CMK (cell line): ENCODE data around the gene RCVRN.

ENCODE experiments used
- DNase-seq: peaks from one replicate; pipeline ENCODE4 v3.0.0-alpha.2; 2010; ENCODE audit warnings: low read depth

Gene RCVRN

GRCh38 chr17:9898812-9899211, 6.3 kb downstream of the RCVRN start:
- no peak for DNase-seq

GRCh38 chr17:9897372-9897968, 7.6 kb downstream of the RCVRN start:
- DNase-seq: no peak

- no peak for DNase-seq
Observed at GRCh38 chr17:9895923-9896322, 9.1 kb downstream of the RCVRN start.

DNA sequence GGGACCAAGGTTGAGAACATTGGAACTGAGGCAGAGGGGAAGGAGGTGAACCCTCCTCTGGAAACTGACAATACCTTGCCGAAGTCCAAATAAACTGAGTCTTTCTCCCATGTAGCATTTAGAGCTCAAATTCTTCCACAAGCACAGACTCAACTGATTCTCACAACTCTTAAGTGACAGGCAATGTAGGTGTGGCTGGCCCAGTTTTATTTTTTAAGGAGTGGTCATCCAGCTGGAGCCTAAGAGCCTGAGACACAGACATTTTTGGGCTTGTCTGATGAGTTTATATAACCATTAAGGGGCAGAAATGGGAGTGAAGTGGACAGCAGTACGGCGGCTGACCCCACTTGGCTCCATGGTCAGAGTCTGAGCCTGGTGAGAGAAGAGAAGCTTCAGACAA, 10.8 kb downstream of the RCVRN start:
- no peak for DNase-seq

DNA sequence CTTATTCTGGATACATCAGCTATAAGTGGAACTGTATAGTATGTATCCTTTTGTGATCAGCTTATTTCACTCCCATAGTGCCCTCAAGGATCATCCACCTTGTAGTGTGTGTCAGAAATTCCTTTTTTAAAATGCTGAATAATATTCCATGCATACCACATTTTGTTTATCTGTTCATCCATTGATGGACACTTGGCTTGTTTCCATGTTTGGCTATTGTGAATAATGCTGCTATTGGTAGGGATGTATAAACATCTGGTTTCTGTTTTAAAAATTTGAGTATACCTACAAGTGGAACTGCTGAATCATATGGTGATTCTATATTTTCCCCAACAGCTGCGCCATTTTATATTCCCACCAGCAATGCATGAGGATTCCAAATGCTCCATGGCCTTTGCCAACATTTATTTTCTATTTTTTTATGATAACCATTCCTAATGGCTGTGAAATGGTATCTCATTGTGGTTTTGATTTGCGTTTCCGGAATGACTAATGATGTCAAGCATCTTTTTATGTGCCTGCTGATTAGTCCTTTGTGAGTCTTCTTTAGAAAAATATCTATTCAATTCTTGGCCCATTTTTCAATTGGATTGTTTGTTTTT, 11.6 kb downstream of the RCVRN start:
- DNase-seq: no peak

GRCh38 chr17:9890124-9890523, 14.9 kb downstream of the RCVRN start:
- no peak for DNase-seq

DNA sequence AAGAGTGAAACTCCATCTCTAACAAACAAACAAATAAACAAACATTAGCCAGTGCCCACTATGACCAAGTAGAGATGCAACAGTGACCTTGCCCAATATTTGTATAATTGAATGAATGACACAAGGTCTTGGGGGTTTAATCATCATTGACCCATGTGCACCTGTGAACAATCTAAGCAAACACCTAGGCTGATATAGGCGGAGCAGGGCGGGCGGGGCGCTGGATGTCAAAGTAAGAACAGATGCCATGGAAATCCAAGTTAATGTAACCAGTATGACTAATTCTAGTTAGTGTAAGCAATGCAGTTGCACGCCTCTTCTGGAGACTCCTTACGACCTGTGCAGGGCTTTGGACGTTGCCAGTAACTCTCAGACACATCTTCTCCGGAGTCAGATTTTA, 17.6 kb downstream of the RCVRN start:
- DNase-seq: no peak

DNA sequence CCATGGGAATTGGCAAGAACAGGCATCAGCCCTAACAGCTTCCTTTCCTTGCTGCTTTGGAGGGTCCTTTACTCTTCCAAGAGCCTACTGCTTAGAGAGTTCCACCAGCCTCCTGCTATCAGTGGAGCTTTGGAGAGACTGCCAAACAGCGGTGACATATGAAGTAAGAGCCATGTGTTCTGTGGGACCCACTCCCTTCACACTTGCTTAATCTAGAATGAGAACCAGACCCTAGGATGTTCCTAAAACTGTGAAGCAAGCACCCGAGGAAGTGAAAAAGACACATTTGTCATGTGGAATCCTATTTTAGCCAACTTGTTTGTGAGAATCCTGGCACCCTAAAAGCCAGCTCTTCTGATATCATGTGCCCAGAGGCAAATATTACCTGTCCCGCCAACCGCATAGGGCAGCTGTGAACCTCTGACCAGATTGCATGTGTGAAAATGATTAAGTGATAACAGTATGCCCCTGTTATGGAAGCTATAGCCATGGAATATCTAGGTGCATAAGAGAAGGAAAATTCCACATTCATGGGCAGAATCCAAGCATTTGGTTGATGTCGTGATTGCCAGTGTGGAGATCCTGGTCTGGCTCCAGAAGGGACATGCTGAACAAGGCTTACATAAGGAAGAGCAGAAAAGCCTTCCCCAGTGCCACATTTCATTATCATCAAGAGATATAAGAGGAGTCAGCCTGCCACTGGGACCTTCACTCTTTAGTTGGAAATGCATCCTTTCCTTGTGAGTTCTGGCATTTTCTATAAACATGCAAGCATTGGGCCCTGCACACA, 18.7 kb downstream of the RCVRN start:
- no peak for DNase-seq

DNA sequence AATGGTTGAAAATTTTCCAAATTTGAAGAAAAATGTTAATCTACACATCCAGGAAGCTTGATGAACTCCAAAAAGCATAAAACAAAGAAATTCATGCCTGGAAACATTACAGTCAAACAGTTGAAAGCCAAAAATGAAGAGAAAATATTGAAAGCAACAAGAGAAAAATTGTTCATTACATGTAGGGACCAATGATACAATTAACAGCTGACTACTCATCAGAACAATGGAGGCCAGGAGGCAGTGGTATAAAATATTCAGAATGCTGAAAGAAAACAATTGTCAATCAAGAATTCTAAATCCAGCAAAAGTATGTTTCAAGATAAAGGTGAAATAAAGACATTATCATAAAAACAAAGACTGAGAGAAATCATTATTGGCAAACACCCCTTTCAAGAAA, 21.6 kb downstream of the RCVRN start:
- no peak for DNase-seq

DNA sequence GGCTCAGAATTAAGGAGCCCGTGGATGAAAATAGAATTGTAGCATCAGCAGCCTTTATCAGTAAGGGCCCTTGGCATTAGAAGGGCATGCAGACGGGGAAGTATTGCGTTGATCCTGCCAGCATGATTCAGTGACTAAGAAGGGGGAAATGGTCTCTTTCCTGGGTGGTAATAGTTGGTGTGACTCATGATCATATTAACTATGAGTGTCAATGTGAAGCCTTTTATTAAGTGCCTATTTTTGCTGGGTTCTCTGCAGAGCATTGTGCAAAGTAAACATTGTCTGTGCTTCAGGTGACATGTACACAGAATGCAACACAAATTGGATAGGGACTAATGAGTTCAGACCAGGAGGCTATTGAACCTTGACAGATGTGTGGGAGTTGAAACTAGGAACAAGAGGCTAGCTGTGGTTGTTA, 24.5 kb downstream of the RCVRN start:
- no peak for DNase-seq

DNA sequence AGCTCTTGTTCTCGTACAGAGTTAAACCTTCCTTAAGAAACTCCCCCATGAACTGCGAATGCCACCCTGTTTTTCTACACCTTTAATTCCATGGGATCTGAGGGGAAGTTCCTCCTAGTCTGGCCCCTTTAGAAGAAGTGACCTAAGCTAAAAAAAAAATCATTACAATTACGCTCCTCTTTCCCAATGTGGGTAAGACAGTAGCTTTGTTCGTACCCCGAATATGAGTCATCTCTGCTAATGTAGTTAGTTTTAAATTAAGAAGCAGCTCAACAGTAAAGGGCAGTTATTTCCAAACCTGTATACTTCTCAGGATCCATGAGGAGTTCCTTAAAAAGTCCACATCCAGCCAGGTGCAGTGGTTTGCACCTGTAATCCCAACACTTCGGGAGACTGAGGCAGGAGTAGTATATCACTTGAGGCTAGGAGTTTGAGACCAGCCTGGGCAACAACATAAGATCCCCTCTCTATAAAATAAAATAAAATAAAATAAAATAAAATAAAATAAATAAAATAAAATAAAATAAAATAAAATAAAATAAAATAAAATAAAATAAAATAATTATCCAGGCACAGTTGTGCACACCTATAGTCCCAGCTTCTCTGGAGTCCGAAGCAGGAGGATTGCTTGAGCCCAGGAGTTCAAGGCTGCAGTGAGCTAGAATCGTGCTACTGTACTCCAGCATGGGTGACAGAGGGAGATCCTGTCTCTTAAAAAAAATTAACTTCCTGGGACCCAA, 26.1 kb downstream of the RCVRN start:
- no peak for DNase-seq

DNA sequence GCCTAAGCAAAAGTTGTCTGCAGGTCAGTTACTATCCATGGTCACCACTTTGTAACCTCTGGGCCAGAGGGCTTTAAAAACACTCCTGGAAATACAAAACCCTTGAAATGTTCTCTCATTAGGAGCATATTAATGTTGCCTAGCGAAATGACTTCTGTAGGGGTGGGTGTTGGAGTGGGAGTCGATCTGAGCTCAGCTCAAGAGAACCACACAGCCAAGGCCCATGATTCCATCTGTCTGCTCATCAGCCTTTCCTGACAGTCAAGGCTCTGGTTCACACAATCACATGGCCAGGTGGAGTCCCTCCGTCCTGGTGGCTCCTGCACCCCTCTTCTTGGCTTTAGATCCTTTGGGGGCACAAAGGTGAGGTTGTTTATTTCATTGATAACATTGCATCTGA, 26.7 kb downstream of the RCVRN start:
- no peak for DNase-seq

GRCh38 chr17:9875441-9875840, 29.6 kb downstream of the RCVRN start:
- no peak for DNase-seq

DNA sequence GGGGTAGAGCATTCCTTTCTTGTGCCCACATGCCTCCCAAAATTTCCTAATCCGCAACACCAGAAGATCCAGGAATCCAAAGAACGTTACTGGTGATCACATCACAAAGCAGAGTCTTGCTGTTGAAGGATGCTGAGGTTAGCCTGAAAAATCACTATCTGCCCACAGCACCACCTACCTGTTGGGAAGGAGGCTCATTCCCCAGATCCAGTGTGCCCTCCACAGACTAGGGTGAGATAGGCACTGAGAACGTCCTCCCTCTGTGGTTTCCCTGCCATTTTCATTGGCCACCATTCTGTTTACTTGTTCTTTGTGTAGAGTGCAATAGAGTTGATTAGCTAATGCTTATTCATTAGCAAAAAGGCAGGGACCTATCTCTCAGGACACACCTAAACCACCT, 30.3 kb downstream of the RCVRN start:
- DNase-seq: no peak

DNA sequence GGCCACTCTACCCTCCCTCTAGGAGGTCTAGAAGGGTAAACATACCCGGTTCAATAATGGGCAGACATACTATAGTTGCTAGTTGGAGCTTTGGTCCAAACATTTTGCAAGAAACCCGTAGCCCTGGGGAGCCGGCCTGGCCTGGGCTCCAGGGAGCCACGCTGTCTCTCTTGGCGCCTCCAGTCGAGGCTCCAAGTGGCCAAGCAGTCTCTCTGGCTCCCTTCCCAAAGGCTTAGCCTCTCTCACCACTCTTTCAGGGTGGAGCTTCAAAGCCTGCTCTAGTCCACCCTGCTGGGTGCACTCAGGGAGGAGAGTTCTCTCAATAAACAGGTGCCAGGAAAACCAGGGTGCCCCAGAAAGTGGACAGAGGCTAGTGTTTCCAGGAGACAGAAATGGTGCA, 32.2 kb downstream of the RCVRN start:
- DNase-seq: no peak

DNA sequence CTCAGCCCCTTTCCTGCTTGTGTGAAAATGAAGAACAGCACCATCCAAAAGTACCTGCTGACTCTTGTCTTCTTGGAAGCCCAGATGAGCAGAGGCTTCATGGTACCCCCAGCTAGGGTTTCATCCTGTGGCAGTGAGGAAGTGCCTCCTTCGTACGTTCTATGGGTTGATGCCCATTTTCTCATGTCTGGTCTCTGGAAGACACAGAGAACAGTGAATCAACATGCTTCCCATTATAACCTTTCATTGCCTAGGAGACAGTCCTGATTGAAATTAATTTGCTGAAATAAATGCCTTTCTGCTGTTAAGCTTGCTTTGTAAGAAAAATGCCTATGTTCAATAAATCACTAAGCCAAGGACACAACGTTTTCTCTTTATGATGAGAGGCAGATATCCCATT, 36.5 kb downstream of the RCVRN start:
- no peak for DNase-seq

GRCh38 chr17:9865586-9865985, 39.5 kb downstream of the RCVRN start:
- DNase-seq: no peak

- no peak for DNase-seq
Observed at GRCh38 chr17:9862949-9863348, 42.1 kb downstream of the RCVRN start.

- DNase-seq: no peak
Observed at GRCh38 chr17:9862220-9862619, 42.9 kb downstream of the RCVRN start.

- DNase-seq: no peak
Observed at GRCh38 chr17:9860851-9861250, 44.2 kb downstream of the RCVRN start.

DNA sequence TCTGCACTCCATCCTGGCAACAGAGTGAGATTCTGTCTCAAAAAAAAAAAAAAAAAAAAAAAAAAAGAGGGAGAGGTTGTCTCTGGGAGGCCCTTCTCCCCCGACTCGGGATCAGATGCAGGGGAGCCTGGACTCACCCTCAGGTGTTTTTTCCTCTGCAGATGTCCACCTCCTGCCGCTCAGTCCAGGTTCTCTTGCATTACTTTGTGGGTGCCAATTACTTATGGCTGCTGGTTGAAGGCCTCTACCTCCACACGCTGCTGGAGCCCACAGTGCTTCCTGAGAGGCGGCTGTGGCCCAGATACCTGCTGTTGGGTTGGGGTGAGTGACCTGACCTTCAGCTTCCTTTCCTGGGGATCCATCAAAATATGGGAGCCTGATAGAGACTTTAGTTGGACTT, 45.3 kb downstream of the RCVRN start:
- DNase-seq: no peak

DNA sequence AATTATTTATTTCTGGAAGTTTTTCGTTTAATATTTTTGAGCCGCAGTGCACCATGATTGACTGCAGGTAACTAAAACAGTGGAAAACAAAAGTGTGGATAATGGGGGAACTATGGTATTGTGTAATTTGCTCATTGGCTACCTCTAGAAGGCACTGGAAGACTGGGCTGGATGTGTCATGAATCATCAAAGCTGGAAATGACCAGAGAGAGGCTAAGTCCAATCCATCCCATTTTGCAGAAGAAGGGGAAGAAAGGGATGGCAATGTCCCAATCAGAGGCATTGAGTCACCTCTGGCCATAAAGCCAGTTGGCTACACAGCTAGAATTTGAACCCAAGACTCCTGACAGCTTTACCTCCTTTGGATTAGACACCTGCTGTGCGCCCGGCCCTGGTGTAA, 50.0 kb downstream of the RCVRN start:
- no peak for DNase-seq

- DNase-seq: no peak
Observed at GRCh38 chr17:9854255-9854654, 50.8 kb downstream of the RCVRN start.
